Renal pelvis (tissue), 4 donors: ENCODE results near the gene ADRB1. TPM values are rescaled to one million over a fixed set of nuclear protein-coding genes. Genes with fewer than 3 reads are reported as not detected.

ENCODE experiments used
- DNase-seq: peaks from one replicate; pipeline ENCODE4 v3.0.0-alpha.2; 2013
- polyA plus RNA-seq, 3 donors: library from polyadenylated mRNA; unstranded; fragments of 120-200 nt; gene quantifications; one replicate each; pipeline ENCODE4 v1.2.1, GENCODE V29; 2013; ENCODE audit not compliant: insufficient read length in 3 of 3

The ADRB1 gene
- polyA plus RNA-seq, 3 donors, result 0.10 TPM; not detected in 2

DNA sequence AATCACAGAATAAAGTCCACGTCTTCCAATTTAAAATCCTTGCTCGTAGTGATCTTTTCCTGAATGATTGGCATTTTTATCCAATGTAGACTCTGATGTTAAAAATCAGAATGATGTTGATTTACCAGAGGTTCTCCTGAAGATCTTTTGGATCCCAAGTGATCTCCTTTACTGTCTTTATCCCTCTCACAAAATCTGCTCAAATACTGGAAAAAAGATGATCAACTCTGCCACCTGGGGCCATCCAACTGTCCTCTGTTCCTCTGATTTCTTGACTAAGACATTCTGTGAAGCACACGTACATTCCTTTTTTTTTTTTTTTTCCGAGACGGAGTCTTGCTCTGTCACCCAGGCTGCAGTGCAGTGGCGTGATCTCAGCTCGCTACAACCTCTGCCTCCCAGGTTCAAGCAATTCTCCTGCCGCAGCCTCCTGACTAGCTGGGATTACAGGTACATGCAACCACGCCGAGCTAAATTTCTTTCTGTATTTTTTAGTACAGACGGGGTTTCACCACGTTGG lies 18.0 kb upstream of the ADRB1 start:
- DNase-seq, result no peak

DNA sequence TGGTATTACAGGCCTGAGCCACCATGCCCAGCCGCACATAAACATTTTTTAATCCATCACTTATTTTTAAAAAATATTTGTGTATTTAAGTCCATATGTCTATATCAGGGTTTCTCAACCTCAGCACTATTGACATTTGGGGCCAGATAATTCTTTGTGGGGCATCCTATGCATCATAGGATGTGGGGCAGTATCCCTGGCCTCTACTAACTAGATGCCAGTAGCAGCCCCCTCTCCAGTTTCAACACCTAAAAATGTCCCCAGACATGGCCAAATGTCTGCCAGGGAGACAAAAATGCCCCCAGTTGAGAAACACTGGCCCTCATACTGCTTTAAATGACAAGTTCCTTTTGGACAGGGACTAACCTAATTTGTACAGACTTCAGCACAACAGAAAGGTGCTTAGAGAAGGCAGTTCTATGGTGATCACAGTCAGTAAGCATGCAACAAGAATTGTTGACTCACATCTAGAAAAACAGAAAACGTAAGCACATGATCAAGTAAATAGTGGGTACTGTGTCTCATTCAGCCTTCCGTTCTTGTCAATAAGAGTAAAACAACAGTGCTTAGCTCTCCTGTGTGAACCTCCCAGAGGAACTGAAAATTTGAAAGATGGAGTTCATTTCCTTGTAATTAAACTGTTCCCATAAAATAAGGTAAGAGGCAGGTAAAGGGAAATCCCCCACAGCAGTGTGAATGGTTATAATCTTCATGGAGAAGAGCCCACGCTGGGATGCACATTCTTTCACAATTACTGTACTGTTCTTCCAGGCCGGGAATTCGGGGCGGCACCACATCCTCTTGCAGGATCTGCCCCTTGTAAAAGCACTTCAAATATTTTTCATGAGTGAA lies 17.3 kb upstream of the ADRB1 start:
- no peak for DNase-seq

- no peak for DNase-seq
These were observed 16.6 kb upstream of the ADRB1 start for GRCh38 chr10:114027041-114027394.

DNA sequence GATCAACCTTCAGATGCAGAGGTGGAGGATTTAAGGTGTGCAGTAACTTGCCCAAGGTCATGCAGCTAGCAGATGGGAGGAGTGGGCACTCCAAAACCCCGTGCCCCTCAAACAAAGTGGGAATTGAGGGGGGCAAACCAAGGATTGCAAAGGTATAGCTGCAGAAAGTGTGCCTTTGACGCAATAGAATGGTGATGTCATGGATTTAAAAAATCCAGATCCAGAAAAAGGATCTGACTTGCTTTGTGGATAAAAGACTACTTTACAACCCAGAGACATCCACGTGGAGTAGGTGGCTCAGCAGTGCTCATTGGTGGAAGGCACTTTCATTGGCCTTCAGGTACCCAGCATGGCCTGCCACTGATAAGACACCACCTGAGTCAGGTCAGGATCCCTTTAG lies 15.7 kb upstream of the ADRB1 start:
- DNase-seq, result no peak

- no peak for DNase-seq
These were observed 15.2 kb upstream of the ADRB1 start for GRCh38 chr10:114028425-114028824.

- DNase-seq, result no peak
These were observed 14.0 kb upstream of the ADRB1 start for GRCh38 chr10:114029655-114030054.

DNA sequence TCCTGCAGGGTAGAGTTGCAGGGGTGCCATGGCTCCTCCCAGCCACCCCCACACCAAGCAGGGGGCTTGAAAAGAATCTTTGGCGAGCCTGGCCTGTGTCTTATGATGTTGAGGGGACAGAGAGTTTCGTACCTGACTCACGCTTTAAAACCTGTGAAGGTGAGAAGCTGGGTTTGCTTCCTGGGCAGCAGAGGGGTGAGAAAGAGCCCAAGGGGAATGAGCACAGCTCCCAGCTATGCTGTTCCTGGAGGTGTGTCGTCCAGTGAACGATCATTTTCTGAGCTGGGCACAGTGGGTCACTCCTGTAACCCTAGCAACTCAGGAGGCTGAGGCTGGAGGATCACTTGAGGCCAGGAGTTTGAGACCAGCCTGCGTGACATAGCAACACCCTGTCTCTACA lies 13.5 kb upstream of the ADRB1 start:
- no peak for DNase-seq

GRCh38 chr10:114031073-114031972 lies 12.3 kb upstream of the ADRB1 start:
- DNase-seq, result no peak

GRCh38 chr10:114033566-114033965 lies 10.1 kb upstream of the ADRB1 start:
- DNase-seq, result no peak

DNA sequence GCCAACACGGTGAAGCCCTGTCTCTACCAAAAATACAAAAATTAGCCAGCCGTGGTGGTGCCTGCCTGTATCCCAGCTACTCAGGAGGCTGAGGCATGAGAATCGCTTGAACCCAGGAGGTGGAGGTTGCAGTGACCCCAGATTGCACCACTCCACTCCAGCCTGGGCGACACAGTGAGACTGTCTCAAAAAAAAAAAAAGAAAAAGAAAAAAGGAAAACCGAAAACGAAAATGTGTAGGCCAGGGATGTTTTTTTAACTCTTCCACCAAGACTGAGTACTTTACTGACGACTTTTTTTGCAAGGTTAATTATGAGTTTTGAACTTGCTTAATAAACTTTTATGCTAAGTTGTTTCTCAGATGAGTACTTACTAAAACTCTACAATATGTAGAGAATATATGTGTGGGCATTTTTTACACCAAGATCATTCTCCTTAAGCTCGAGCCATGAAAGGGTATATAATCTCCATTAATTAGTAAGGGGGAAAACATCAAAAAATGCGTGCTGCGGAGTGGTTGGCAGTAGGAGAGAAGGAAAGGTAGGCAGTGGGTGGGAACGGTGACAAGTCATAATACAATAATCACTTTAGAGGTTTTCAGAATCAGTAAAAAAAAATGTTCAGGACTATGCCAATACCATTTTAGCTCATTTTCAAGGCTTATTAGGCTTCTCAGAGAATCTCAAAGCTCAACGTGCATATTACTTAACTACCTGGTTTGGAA lies 8.6 kb upstream of the ADRB1 start:
- DNase-seq, result no peak

- DNase-seq, result no peak
These were observed 7.9 kb upstream of the ADRB1 start for GRCh38 chr10:114035791-114036190.

GRCh38 chr10:114038819-114039218 lies 4.8 kb upstream of the ADRB1 start:
- no peak for DNase-seq

DNA sequence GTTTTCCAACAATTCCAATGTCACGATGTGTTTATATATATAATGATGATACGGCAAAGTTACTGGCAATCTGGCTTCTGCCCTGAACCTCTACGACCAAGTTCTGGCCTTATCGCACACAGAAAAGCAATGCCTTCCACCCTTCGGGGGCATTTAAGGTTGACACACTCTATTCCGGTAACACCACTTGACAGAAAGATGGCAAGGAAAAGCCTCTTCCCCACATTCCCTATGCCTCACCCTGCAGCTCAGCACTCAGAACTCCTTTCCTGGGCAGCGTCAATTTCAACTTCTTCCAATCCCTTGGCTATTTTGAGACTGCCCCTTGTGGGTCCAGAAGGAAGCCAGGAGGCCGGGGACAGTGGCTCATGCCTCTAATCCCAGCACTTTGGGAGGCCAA lies 2.5 kb upstream of the ADRB1 start:
- no peak for DNase-seq

DNA sequence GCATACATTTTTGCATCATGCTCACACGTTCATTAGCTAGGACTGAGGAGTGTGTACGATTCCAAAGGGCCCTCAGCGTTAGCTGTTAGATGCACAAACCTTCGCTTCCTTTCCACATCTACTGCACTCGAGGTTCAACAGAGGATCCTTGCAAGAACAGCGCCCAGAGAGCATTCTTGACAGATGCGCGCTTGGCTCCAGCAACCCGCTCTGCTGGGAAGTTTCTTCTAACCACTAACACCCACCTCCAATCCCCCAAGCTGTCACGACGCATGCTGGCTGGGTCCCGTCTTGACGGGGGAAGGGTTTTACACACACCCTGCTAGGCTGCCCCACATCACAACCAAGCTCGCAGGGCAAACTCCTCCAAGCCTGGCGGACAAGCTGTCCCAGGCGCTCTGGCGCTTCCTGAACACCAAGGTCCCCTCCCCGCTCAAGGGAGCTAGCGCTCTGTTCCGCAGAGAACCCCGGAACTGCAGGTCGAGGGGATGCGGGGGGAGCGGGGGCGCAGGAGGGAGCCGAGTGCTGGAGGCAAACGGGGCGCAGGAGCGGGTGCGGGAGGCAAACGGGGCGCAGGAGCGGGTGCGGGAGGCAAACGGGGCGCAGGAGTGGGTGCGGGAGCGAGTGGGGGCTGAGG lies 653 bp upstream of the ADRB1 start:
- DNase-seq, result peak; percentile 27

GRCh38 chr10:114044247-114045135 lies 825 bp downstream of the ADRB1 start:
- no peak for DNase-seq

GRCh38 chr10:114045136-114046086 lies 1.7 kb downstream of the ADRB1 start:
- peak; percentile 36 for DNase-seq

DNA sequence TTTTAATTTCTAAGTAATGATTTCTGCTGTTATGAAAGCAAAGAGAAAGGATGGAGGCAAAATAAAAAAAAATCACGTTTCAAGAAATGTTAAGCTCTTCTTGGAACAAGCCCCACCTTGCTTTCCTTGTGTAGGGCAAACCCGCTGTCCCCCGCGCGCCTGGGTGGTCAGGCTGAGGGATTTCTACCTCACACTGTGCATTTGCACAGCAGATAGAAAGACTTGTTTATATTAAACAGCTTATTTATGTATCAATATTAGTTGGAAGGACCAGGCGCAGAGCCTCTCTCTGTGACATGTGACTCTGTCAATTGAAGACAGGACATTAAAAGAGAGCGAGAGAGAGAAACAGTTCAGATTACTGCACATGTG lies 2.4 kb downstream of the ADRB1 start:
- DNase-seq, result no peak

DNA sequence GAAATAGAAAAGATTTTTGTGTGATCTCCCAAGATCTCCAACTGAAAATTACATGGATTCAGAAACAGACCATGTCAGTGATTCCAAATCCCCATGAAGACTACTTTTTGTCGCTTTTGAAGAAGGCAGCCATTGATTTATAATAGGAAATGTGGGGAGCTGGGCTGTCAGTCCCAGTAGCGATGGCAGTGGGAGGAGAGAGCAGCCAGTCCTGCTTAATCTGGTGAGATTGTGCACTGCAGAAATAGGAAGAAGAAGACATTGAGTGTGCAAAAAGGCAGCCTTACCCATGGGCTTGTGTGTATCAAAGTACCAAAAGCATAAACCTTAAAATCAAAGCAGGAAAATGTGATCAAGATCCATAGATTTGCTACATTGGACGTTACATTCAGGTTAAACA lies 4.8 kb downstream of the ADRB1 start:
- no peak for DNase-seq

DNA sequence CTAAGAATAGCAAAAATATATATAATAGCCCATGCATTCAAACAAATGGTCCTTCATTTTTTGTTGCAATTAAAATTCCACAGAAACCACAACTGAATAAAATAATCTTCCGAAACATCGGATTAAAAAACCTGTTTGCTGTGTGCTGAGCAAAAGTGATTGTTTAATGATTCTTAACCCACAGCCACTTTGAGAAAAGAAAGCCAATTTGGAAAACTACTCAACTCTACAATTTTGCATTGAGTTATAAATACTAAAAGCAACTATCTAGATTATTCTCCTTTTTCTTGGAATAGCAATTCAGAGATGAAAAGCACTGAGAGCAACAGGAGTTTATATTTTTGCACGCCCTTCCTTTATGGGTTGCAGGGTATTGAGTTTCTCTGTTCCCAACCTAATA lies 8.0 kb downstream of the ADRB1 start:
- DNase-seq, result no peak
